ENCODE data around the gene OR10J4. TPM values are rescaled to one million over a fixed set of nuclear protein-coding genes. Genes with fewer than 3 reads are reported as not detected.

The OR10J4 gene
- total RNA-seq = not detected
- long read RNA-seq, donor 1 = 0 reads
- long read RNA-seq, donor 2 = 0 reads

GRCh38 chr1:159431904-159432303 lies at the start of gene OR10J4:
OR10J4 (plus strand) TSS chr1:159432204.
- Histone ChIP-seq H3K4me1 (ENCODE audit: low read depth) (no peaks in the 10 kb centered on the region), H3K36me3 (ENCODE audit: low read depth) (no peaks in the 10 kb centered on the region), H3K4me3 (no peak within 1 kb of the TSS), H3K9me3 (no peaks in the 10 kb centered on the region)
- intact Hi-C loops (cut with DNase I, micrococcal nuclease) = no loop called here
- no peak for ATAC-seq
- DNase-seq = no peak
- TF ChIP-seq CTCF (IDR thresholded peaks at IDR 0.05) = no peak

DNA sequence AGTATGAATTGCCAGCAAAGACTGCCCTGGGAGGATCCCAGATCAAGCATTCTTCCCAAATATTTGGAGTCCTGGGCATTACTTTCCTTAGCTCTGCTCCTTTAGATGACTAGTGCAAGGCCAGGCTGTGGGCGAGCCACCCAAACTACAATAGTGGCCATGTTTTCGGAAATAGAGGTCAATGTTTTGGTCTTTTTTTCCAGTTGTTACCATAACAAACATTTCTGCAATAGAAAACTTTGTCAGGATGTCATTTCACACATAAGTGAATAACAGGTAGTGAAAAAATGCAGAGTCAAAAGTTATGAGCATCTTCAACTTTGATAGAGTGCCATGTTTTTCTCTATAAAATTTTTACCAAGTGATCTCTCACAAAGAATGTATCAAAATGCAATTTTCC lies 25.2 kb upstream of the OR10J4 start:
- Histone ChIP-seq H3K9me3 (no peaks in the 10 kb centered on the region), H3K4me3 (no peak overlapping the region)
- no peak for ATAC-seq

DNA sequence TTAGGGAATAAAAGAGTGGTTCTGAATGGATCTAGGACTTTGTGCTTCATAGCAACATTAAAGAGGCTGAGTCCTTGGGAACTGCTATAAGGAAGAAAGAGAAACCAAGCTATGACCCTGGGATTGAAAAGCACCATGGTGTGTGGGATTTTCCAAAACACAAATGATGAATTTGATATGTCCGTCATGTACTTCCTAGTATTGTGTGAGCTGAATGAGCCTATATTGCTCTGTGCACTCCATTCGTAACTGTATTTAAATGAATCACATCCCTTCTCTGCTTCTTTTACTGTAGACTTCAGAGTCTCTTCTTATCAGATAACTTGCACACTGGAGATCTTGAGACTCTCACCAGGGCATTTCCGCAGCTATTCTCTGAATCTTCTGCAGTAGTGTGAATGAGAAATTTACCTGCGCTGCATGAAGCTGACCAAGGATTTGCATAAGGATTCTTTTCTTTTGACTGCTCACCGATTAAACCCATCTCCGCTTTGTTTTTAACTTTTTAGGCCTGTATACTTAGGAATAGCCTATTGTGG lies 23.1 kb upstream of the OR10J4 start:
- H3K9me3 ChIP-seq = no peaks in the 10 kb centered on the region
- DNase-seq (no peak), ATAC-seq (no peak)
- no peaks in the 10 kb centered on the region for H3K4me1 ChIP-seq (ENCODE audit: low read depth)
- H3K36me3 ChIP-seq (ENCODE audit: low read depth) = no peaks in the 10 kb centered on the region
- intact Hi-C loops (cut with DNase I, micrococcal nuclease) = no loop called here
- H3K4me3 ChIP-seq = no peak overlapping the region
- no peak for TF ChIP-seq CTCF (IDR thresholded peaks at IDR 0.05)

More for the DNA sequence above, 25.2 kb upstream of the OR10J4 start:
- TF ChIP-seq CTCF (IDR thresholded peaks at IDR 0.05) = no peak
- Histone ChIP-seq H3K36me3 (ENCODE audit: low read depth) (no peaks in the 10 kb centered on the region), H3K4me1 (ENCODE audit: low read depth) (no peaks in the 10 kb centered on the region)
- intact Hi-C loops (cut with DNase I, micrococcal nuclease) = no loop called here
- no peak for DNase-seq

DNA sequence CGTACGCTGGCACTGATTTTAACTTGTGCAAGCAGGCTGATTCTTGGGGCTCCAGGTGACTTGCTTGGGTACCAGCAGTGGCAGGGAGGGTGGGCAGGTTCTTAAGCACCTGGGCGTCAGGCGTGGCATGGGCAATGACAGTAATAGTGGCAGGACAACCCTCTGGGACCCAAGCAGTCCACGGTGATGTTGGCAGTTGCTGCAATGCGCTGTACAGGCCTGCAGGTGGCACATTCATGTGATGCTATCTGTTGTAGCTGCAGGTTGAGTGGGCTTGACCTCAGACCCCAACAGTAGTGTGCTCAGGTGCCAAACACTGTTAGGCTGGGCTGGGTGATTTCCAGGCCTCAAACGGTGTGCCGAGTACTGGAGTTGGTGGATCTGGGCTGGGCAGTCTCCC lies 10.2 kb upstream of the OR10J4 start:
- ATAC-seq (no peak), DNase-seq (no peak)
- TF ChIP-seq CTCF (IDR thresholded peaks at IDR 0.05) = no peak
- Histone ChIP-seq H3K4me3 (no peak overlapping the region), H3K9me3 (peaks cover 18% of the 10 kb centered on the region), H3K36me3 (ENCODE audit: low read depth) (no peaks in the 10 kb centered on the region), H3K4me1 (ENCODE audit: low read depth) (no peaks in the 10 kb centered on the region)
- intact Hi-C loops (cut with DNase I, micrococcal nuclease) = no loop called here

- Histone ChIP-seq H3K4me3 (no peak overlapping the region), H3K9me3 (no peaks in the 10 kb centered on the region), H3K4me1 (ENCODE audit: low read depth) (no peaks in the 10 kb centered on the region), H3K36me3 (ENCODE audit: low read depth) (no peaks in the 10 kb centered on the region)
- DNase-seq = no peak
- ATAC-seq = no peak
- intact Hi-C loops (cut with DNase I, micrococcal nuclease) = no loop called here
- no peak for TF ChIP-seq CTCF (IDR thresholded peaks at IDR 0.05)
These were observed 3.5 kb upstream of the OR10J4 start for GRCh38 chr1:159428536-159428935.

All from mucosa of descending colon (tissue), 3 donors.